Vagina (tissue), 2 donors: Measurements from ENCODE around the gene CYP21A2.
"Not testable (repeated sequence)": the region's sequence is repeated elsewhere in the genome, so short reads cannot be mapped to it uniquely, and the experiment has no call there.

Source experiments
- POLR2A ChIP-seq, 2 donors: fragments of 450-650 bp; IDR thresholded peaks; one replicate each; pipeline ENCODE4 v1.6.1; 2017; ENCODE audit warnings: antibody characterized with exemption in 2 of 2, mild to moderate bottlenecking in 2 of 2, moderate library complexity in 2 of 2
- POLR2AphosphoS5 ChIP-seq, 2 donors: sonication (generic); formaldehyde crosslinking; IDR thresholded peaks; one replicate each; pipeline ENCODE4 v1.9.0; 2017; ENCODE audit warnings: antibody characterized with exemption in 2 of 2, mild to moderate bottlenecking in 2 of 2, low read depth in 1 of 2; ENCODE audit not compliant: insufficient read depth in 1 of 2
- TF ChIP-seq, protein P1 (sequence below), 3 experiments: fragments of 450-650 bp in 2 of 3; fragments of 200-600 bp in 1 of 3; sonication (generic) in 1 of 3; IDR thresholded peaks; one replicate each; pipeline ENCODE4 v1.5.1; 2017 to 2019; ENCODE audit warnings: antibody characterized with exemption in 3 of 3, mild to moderate bottlenecking in 2 of 3, moderate library complexity in 2 of 3

DNA sequence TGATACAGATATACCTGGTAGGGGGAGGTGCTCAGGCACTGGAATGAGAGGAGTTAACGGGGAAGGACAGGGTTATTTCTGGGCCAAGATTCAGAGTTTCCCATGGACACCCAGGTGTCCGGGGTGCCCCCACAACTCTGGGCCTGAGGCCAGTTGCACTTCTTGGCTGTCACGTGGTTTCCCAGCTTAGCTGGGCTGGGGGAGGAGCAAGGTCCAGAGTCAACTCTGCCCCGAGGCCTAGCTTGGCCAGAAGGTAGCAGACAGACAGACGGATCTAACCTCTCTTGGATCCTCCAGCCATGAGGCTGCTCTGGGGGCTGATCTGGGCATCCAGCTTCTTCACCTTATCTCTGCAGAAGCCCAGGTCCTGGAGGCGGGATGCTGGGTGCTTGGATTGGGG is 23.7 kb upstream of the CYP21A2 start, which contains the start of gene C4B:
- TF ChIP-seq POLR2A (IDR thresholded peaks at IDR 0.05); POLR2AphosphoS5 (IDR thresholded peaks at IDR 0.05; ENCODE audit: insufficient read depth in 1 of 2, low read depth in 1 of 2): not testable (repeated sequence)
- TF ChIP-seq, protein P1, sequence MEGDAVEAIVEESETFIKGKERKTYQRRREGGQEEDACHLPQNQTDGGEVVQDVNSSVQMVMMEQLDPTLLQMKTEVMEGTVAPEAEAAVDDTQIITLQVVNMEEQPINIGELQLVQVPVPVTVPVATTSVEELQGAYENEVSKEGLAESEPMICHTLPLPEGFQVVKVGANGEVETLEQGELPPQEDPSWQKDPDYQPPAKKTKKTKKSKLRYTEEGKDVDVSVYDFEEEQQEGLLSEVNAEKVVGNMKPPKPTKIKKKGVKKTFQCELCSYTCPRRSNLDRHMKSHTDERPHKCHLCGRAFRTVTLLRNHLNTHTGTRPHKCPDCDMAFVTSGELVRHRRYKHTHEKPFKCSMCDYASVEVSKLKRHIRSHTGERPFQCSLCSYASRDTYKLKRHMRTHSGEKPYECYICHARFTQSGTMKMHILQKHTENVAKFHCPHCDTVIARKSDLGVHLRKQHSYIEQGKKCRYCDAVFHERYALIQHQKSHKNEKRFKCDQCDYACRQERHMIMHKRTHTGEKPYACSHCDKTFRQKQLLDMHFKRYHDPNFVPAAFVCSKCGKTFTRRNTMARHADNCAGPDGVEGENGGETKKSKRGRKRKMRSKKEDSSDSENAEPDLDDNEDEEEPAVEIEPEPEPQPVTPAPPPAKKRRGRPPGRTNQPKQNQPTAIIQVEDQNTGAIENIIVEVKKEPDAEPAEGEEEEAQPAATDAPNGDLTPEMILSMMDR (IDR thresholded peaks at IDR 0.05) = not testable (repeated sequence)
